ENCODE results near the gene TCF20.

DNA sequence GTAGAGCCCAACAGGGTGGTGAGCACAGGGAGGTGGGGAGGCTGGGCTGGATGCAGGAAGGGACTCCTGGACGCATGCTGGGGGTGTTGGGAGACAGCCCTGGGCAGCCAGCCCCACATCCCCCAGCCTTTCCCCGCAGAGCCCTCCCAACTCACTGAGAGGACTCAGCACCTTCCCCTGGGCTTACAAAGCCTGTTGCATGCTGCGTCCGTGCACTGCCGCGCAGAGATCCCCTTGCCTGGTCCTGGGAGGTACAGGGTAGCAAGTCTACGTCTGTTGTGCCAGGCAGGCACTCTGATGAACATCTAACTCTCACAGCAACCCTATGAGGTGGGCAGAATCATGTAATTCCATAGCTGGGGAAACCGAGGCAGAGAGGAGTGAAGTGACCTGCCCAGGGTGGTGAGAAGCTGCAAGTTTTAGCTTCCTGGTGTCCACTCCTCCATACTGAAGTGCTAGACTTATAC is 33.9 kb upstream of the TCF20 start:
- TF ChIP-seq, protein P1, sequence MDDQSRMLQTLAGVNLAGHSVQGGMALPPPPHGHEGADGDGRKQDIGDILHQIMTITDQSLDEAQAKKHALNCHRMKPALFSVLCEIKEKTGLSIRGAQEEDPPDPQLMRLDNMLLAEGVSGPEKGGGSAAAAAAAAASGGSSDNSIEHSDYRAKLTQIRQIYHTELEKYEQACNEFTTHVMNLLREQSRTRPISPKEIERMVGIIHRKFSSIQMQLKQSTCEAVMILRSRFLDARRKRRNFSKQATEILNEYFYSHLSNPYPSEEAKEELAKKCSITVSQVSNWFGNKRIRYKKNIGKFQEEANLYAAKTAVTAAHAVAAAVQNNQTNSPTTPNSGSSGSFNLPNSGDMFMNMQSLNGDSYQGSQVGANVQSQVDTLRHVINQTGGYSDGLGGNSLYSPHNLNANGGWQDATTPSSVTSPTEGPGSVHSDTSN (IDR thresholded peaks at IDR 0.05): no peak
- TF ChIP-seq, protein P2, sequence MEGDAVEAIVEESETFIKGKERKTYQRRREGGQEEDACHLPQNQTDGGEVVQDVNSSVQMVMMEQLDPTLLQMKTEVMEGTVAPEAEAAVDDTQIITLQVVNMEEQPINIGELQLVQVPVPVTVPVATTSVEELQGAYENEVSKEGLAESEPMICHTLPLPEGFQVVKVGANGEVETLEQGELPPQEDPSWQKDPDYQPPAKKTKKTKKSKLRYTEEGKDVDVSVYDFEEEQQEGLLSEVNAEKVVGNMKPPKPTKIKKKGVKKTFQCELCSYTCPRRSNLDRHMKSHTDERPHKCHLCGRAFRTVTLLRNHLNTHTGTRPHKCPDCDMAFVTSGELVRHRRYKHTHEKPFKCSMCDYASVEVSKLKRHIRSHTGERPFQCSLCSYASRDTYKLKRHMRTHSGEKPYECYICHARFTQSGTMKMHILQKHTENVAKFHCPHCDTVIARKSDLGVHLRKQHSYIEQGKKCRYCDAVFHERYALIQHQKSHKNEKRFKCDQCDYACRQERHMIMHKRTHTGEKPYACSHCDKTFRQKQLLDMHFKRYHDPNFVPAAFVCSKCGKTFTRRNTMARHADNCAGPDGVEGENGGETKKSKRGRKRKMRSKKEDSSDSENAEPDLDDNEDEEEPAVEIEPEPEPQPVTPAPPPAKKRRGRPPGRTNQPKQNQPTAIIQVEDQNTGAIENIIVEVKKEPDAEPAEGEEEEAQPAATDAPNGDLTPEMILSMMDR (IDR thresholded peaks at IDR 0.05): no peak
- no peak for TF ChIP-seq YY1 (IDR thresholded peaks at IDR 0.05; ENCODE audit: low read depth)
- TF ChIP-seq EZH2phosphoT487 (IDR thresholded peaks at IDR 0.05; ENCODE audit: borderline replicate concordance, low read depth): no peak
- TF ChIP-seq, protein P3, sequence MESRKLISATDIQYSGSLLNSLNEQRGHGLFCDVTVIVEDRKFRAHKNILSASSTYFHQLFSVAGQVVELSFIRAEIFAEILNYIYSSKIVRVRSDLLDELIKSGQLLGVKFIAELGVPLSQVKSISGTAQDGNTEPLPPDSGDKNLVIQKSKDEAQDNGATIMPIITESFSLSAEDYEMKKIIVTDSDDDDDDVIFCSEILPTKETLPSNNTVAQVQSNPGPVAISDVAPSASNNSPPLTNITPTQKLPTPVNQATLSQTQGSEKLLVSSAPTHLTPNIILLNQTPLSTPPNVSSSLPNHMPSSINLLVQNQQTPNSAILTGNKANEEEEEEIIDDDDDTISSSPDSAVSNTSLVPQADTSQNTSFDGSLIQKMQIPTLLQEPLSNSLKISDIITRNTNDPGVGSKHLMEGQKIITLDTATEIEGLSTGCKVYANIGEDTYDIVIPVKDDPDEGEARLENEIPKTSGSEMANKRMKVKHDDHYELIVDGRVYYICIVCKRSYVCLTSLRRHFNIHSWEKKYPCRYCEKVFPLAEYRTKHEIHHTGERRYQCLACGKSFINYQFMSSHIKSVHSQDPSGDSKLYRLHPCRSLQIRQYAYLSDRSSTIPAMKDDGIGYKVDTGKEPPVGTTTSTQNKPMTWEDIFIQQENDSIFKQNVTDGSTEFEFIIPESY (IDR thresholded peaks at IDR 0.05; ENCODE audit: borderline replicate concordance, low read depth): no peak
- no peak for TF ChIP-seq POLR2AphosphoS5 (IDR thresholded peaks at IDR 0.05; ENCODE audit: low read depth, low read length)
- no peak for TF ChIP-seq SIN3A (IDR thresholded peaks at IDR 0.05; ENCODE audit: borderline replicate concordance, low read depth, low read length)
- no peak for TF ChIP-seq GATA2 (CRISPR knock-in tag; IDR thresholded peaks at IDR 0.05)
- TF ChIP-seq RAD21 (IDR thresholded peaks at IDR 0.05; ENCODE audit: low read length): no peak

Data from SK-N-SH (cell line).